ENCODE measurements around the gene PGA4.
"Not testable (repeated sequence)": the region's sequence is repeated elsewhere in the genome, so short reads cannot be mapped to it uniquely, and the experiment has no call there.

DNA sequence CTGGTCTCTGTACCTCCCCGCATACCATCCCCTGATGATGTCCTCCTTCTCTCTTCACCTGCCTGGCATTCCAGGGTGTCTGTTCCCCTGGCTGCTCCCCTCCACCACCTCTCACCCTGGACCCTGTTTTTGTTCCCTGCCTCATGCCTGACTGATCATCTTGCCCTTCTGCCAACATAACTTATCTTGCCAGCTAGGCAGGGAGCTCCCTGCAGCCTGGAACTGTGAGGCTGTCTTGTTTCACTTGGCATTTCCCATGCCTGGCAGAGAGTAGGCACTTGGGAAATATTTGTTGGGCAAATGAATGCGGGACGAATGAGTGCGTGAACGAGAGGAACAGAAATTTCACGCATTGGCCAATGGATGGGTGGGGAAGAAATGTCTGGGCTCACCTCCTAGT is 7.3 kb downstream of the PGA4 start:
- TF ChIP-seq, protein P1, sequence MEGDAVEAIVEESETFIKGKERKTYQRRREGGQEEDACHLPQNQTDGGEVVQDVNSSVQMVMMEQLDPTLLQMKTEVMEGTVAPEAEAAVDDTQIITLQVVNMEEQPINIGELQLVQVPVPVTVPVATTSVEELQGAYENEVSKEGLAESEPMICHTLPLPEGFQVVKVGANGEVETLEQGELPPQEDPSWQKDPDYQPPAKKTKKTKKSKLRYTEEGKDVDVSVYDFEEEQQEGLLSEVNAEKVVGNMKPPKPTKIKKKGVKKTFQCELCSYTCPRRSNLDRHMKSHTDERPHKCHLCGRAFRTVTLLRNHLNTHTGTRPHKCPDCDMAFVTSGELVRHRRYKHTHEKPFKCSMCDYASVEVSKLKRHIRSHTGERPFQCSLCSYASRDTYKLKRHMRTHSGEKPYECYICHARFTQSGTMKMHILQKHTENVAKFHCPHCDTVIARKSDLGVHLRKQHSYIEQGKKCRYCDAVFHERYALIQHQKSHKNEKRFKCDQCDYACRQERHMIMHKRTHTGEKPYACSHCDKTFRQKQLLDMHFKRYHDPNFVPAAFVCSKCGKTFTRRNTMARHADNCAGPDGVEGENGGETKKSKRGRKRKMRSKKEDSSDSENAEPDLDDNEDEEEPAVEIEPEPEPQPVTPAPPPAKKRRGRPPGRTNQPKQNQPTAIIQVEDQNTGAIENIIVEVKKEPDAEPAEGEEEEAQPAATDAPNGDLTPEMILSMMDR (IDR thresholded peaks at IDR 0.05), result not testable (repeated sequence)
- TF ChIP-seq POLR2A (IDR thresholded peaks at IDR 0.05), result not testable (repeated sequence)

All from lower leg skin (tissue), 3 donors.